ENCODE results near the gene RAP1GAP2.

- TF ChIP-seq CTCF (conservative IDR thresholded peaks at IDR 0.05) = no peak
- no peak for TF ChIP-seq ZFX (IDR thresholded peaks at IDR 0.05)
Measured at GRCh38 chr17:2933606-2934005, 137.4 kb downstream of the RAP1GAP2 start.

Measured in C4-2B (cell line).